ENCODE measurements around the gene MNT. TPM values are rescaled to one million over a fixed set of nuclear protein-coding genes. Genes with fewer than 3 reads are reported as not detected.

The MNT gene
- total RNA-seq, 3 donors from 2014 or later (not counting 1 experiment from before 2014, with no cell fraction given) = 72.3 to 108 (median 77.6) TPM

GRCh38 chr17:2364763-2365116, 36.1 kb downstream of the MNT start:
- H3K4me1 ChIP-seq (ENCODE audit: control insufficient read depth, insufficient read depth, low read length) = no peaks in the 10 kb centered on the region
- no peak for TF ChIP-seq CTCF (IDR thresholded peaks at IDR 0.05)
- no peak overlapping the region for H3K27ac ChIP-seq (ENCODE audit: low read length)
- intact Hi-C loops (cut with micrococcal nuclease) = no loop called here
- Mint-ChIP-seq H3K4me3 (no peak overlapping the region), H3K4me1 (no peaks in the 10 kb centered on the region), H3K27me3 (ENCODE audit: low read depth in 2 of 2) (no peaks in the 10 kb centered on the region), H3K36me3 (no peaks in the 10 kb centered on the region), H3K9me3 (no peaks in the 10 kb centered on the region), H3K27ac (no peak overlapping the region)
- no peaks in the 10 kb centered on the region for H3K9me3 ChIP-seq (ENCODE audit: control insufficient read depth, insufficient read depth, low read length)
- H3K36me3 ChIP-seq (ENCODE audit: control insufficient read depth, insufficient read depth, low read length) = peaks cover 12% of the 10 kb centered on the region
- no peak overlapping the region for H3K4me3 ChIP-seq (ENCODE audit: low read length)
- ATAC-seq (no peak), DNase-seq (no peak)
- no peaks in the 10 kb centered on the region for H3K27me3 ChIP-seq (ENCODE audit: control insufficient read depth, insufficient read depth, low read length)
- 92% methylated on average over 12 of the region's 12 CpGs for whole genome bisulfite sequencing (ENCODE audit: insufficient coverage)

- H3K27ac ChIP-seq (ENCODE audit: low read length) = no peak overlapping the region
- Mint-ChIP-seq H3K4me1 (no peaks in the 10 kb centered on the region), H3K27me3 (ENCODE audit: low read depth in 2 of 2) (no peaks in the 10 kb centered on the region), H3K9me3 (no peaks in the 10 kb centered on the region), H3K4me3 (no peak overlapping the region), H3K36me3 (no peaks in the 10 kb centered on the region), H3K27ac (no peak overlapping the region)
- ATAC-seq (no peak), DNase-seq (no peak)
- no peak overlapping the region for H3K4me3 ChIP-seq (ENCODE audit: low read length)
- no peak for TF ChIP-seq CTCF (IDR thresholded peaks at IDR 0.05)
- no peaks in the 10 kb centered on the region for H3K9me3 ChIP-seq (ENCODE audit: control insufficient read depth, insufficient read depth, low read length)
- H3K27me3 ChIP-seq (ENCODE audit: control insufficient read depth, insufficient read depth, low read length) = no peaks in the 10 kb centered on the region
- no peaks in the 10 kb centered on the region for H3K4me1 ChIP-seq (ENCODE audit: control insufficient read depth, insufficient read depth, low read length)
- intact Hi-C loops (cut with micrococcal nuclease) = no loop called here
- 93% methylated on average over 26 of the region's 26 CpGs for WGBS (ENCODE audit: insufficient coverage)
- H3K36me3 ChIP-seq (ENCODE audit: control insufficient read depth, insufficient read depth, low read length) = peaks cover 15% of the 10 kb centered on the region
Measured at GRCh38 chr17:2363851-2364762, 36.8 kb downstream of the MNT start.

- no peak overlapping the region for H3K27ac Mint-ChIP-seq
- no peak overlapping the region for H3K4me3 ChIP-seq (ENCODE audit: low read length)
- intact Hi-C loops (cut with micrococcal nuclease) = no loop called here
- no peaks in the 10 kb centered on the region for H3K4me1 ChIP-seq (ENCODE audit: control insufficient read depth, insufficient read depth, low read length)
- no peaks in the 10 kb centered on the region for H3K27me3 ChIP-seq (ENCODE audit: control insufficient read depth, insufficient read depth, low read length)
- no peaks in the 10 kb centered on the region for H3K27me3 Mint-ChIP-seq (ENCODE audit: low read depth in 2 of 2)
- no peak overlapping the region for H3K4me3 Mint-ChIP-seq
- no peaks in the 10 kb centered on the region for H3K9me3 Mint-ChIP-seq
- no peak overlapping the region for H3K27ac ChIP-seq (ENCODE audit: low read length)
- H3K36me3 Mint-ChIP-seq = no peaks in the 10 kb centered on the region
- no peaks in the 10 kb centered on the region for H3K9me3 ChIP-seq (ENCODE audit: control insufficient read depth, insufficient read depth, low read length)
- peaks cover 16% of the 10 kb centered on the region for H3K36me3 ChIP-seq (ENCODE audit: control insufficient read depth, insufficient read depth, low read length)
- WGBS (ENCODE audit: insufficient coverage) = 97% methylated on average over 21 of the region's 21 CpGs
- TF ChIP-seq CTCF (IDR thresholded peaks at IDR 0.05) = no peak
- ATAC-seq (no peak), DNase-seq (no peak)
- no peaks in the 10 kb centered on the region for H3K4me1 Mint-ChIP-seq
Measured at GRCh38 chr17:2363318-2363717, 37.5 kb downstream of the MNT start.

- H3K27me3 ChIP-seq (ENCODE audit: control insufficient read depth, insufficient read depth, low read length) = no peaks in the 10 kb centered on the region
- no peak overlapping the region for H3K4me3 ChIP-seq (ENCODE audit: low read length)
- H3K9me3 Mint-ChIP-seq = no peaks in the 10 kb centered on the region
- whole genome bisulfite sequencing (ENCODE audit: insufficient coverage) = 94% methylated on average over 14 of the region's 14 CpGs
- H3K27me3 Mint-ChIP-seq (ENCODE audit: low read depth in 2 of 2) = no peaks in the 10 kb centered on the region
- H3K4me3 Mint-ChIP-seq = no peak overlapping the region
- no peak for TF ChIP-seq CTCF (IDR thresholded peaks at IDR 0.05)
- H3K27ac ChIP-seq (ENCODE audit: low read length) = no peak overlapping the region
- no peaks in the 10 kb centered on the region for H3K4me1 ChIP-seq (ENCODE audit: control insufficient read depth, insufficient read depth, low read length)
- H3K36me3 ChIP-seq (ENCODE audit: control insufficient read depth, insufficient read depth, low read length) = peaks cover 16% of the 10 kb centered on the region
- H3K27ac Mint-ChIP-seq = no peak overlapping the region
- no peaks in the 10 kb centered on the region for H3K36me3 Mint-ChIP-seq
- intact Hi-C loops (cut with micrococcal nuclease) = no loop called here
- H3K4me1 Mint-ChIP-seq = no peaks in the 10 kb centered on the region
- H3K9me3 ChIP-seq (ENCODE audit: control insufficient read depth, insufficient read depth, low read length) = no peaks in the 10 kb centered on the region
- DNase-seq (no peak), ATAC-seq (no peak)
Measured at GRCh38 chr17:2362881-2363280, 38.0 kb downstream of the MNT start.

Data from natural killer cell (primary cell).